Measurements from ENCODE around the gene WDR43. TPM values are rescaled to one million over a fixed set of nuclear protein-coding genes. Genes with fewer than 3 reads are reported as not detected.

The WDR43 gene
- total RNA-seq, 2 donors from 2014 or later, result 33.3 to 41.7 TPM

Other genes with a start within 250 kb of the WDR43 start
- 100 to 1,000 TPM; 273 to 478 TPM for gene PPP1CB, start 142.8 kb upstream of the WDR43 start, total RNA-seq
- gene SPDYA, start 83.8 kb upstream of the WDR43 start, total RNA-seq, result 1 to 10 TPM in 1 of 2 donors, under 1 TPM in 1; 0.42 to 1.1 TPM
- 10 to 100 TPM; 11.2 to 12.4 TPM for gene TRMT61B, start 24.4 kb upstream of the WDR43 start, total RNA-seq
- under 1 TPM; 0.24 to 0.59 TPM for gene TOGARAM2, start 86.6 kb downstream of the WDR43 start, total RNA-seq
- gene PCARE, start 179.9 kb downstream of the WDR43 start, total RNA-seq, result not detected
- gene CLIP4, start 220.7 kb downstream of the WDR43 start, total RNA-seq, result 1 to 10 TPM; 2.1 to 7.7 TPM